Left lobe of liver (tissue), 2 donors: ENCODE data around the gene ZYG11A. TPM values are rescaled to one million over a fixed set of nuclear protein-coding genes. Genes with fewer than 3 reads are reported as not detected.
A peak's percentile ranks its signal among the peaks of the same experiment; 100 is the strongest.
"Not testable (repeated sequence)": the region's sequence is repeated elsewhere in the genome, so short reads cannot be mapped to it uniquely, and the experiment has no call there.

Experiments used
- ATAC-seq: fragments of 200-7000 bp; cut with Tn5 transposase; one replicate; pipeline ENCODE4 v1.9.1; 2020; ENCODE audit warnings: mild to moderate bottlenecking, moderate library complexity
- DNase-seq: peaks from one replicate; pipeline ENCODE4 v3.0.0-alpha.2; 2020; ENCODE audit warnings: low spot score
- total RNA-seq: library from RNA; stranded (reverse); gene quantifications from one replicate; pipeline ENCODE4 v1.2.1, GENCODE V29; 2021
- donor health status: DM: no; HTN: no; CAD: no; lungs with moderate emphysema.
- donor health status: DM: no; HTN: yes; CAD: no.

The ZYG11A gene
- total RNA-seq: 0.40 TPM

DNA sequence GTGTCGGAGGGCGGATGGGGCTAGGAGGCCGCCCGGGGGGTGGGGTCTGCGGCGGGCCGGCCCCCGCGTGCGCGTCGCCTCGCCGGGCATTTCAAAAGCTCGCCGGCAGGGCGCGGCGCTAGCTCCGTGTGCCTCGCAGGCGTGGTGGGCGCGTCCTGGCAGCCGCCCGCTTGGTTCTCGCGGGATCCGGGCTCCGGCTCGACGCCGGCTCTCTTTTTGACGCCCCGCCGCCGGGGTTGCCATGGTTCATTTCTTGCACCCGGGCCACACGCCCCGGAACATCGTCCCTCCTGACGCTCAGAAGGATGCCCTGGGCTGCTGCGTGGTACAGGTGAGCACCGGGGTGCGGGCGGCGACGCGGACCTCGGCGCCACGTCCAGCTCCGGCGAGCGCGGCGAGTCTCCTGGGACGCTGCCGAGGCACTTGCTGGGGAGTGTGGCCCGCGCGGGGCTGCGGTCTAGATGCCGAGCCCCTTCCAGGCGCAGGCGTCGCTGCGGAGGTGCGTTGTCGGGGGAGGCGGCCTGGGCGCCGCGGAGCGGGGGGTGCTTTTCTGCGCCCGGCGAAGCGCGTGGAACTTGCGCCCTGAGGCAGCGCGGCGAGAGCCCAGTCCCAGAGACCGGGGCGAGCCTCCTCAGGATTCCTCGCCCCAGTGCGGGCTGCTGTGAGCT lies at the start of gene ZYG11A:
Gene ZYG11A (plus strand): TSS at position 118 of the 668 bp plus-strand sequence. CDS start 124 bp downstream, at position 242.
- ATAC-seq (peak; percentile 93), DNase-seq (peak; percentile 68)

DNA sequence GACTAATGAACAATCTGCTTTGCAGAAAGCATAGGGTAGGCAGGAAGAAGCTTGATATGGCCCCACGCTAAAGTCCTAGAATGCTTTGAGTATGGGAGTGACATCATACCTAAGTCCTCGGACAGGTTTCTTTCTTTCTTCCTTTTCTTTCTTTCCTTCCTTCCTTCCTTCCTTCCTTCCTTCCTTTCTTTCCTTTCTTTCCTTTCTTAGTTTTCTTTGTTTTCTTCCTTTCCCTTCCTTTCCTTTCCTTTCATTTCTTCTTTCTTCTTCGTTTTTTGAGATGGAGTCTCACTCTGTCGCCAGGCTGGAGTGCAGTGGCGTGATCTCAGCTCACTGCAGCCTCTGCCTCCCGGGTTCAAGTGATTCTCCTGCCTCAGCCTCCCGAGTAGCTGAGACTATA lies 48.8 kb upstream of the ZYG11A start:
- not testable (repeated sequence) for ATAC-seq

DNA sequence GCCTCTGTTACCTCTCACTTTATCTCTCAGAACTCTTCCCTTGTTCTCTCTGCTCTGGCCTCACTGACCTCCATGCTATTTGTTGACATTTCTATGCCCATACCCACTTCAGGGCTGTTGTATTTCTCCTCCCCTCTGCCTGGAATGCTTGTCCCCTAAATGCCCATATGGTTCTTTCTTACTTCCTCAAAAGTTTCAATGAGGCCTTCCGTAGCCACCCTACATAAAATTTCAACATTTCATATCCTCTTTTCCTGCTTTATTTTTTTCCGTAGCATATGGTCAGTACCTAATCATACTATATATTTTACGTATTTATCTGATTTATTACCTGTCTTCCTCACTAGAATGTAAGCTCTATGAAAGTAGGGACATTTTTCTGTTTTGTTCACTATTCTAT lies 47.1 kb upstream of the ZYG11A start:
- no peak for ATAC-seq
- no peak for DNase-seq

More for the DNA sequence above, 48.8 kb upstream of the ZYG11A start:
- DNase-seq: not testable (repeated sequence)

DNA sequence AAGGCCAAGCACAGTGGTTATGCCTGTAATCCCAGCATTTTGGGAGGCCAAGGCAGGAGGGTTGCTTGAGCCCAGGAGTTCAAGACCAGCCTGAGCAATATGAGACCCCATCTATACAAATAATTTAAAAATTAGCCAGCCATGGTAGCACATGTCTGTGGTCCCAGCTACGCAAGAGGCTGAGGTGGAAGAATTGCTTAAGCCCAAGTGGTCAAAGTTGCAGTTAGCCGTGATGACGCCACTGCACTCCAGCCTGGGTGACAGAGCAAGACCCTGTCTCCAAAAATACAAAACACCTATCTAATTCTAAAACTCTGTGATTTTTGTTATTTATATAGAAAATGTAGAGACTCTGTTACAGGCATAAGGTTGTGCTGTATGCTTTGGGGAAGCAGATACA lies 44.2 kb upstream of the ZYG11A start:
- ATAC-seq: no peak
- no peak for DNase-seq

DNA sequence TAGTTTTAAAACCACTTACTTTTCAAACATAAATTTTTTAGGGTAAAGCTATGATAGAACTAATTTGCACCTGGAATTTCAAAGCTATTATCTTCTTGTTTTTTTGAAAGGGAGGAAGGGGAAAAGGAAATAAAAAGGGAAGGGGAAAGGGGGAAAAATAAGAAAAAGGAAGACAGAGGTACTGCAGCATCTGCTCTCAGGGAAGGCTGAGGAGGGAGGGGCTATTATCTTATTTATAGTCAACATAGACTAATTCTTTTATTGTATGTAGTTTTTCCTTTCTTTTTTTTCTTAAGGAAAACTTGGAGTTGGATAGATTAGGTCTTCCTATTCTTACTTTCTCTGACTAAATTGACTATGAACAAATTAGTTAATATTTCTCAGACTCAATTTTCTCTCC lies 41.5 kb upstream of the ZYG11A start:
- ATAC-seq: no peak
- no peak for DNase-seq

DNA sequence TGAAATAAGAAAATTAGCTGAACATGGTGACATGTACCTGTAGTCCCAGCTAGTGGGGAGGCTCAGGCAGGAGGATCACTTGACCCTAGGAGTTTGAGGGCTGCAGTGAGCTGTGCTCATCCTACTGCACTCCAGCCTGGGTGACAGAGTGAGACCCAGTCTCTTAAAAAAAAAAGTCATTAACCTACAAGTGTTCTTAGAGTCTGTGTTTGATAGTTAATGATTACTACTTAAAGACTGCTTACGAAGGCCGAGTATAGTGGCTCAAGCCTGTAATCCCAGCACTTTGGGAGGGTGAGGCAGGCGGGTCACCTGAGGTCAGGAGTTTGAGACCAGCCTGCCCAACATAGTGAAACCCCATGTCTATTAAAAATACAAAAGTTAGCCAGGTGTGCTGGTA lies 38.5 kb upstream of the ZYG11A start:
- not testable (repeated sequence) for ATAC-seq, DNase-seq

DNA sequence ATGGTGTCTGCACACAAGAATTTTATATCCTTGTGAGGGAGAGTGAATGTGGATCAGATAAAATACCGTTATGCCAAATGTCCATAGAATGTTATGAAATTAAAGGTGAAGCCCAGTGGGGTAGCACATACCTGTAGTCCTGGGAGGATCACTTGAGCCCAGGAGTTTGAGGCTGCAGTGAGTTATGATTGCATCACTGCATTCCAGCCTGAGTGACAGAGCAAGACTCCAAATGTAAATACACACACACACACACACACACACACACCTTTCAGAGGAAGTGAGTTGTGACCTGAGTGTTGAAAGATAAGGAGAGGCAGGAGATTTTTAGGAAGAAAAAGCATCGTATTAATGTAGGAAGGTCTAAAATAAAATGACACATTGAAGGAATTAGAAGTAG lies 28.1 kb upstream of the ZYG11A start:
- ATAC-seq: peak; percentile 57

DNA sequence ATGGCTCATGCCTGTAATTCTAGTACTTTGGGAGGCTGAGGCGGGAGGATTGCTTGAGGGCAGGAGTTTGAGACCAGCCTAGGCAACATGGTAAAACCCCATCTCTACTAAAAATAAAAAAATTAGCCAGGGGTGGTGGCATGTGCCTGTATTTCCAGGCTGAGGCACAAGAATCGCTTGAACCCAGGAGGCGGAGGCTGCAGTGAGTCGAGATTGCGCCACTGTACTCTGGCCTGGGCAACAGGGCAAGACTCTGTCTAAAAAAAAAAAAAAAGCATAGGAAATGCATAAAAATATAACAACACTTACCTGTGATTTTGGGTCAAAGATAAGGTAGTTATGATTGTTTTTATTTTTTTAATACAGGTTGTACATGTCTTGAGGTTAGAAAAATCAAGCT lies 21.7 kb upstream of the ZYG11A start:
- DNase-seq (peak; percentile 67), ATAC-seq (peak; percentile 86)

More for the DNA sequence above, 28.1 kb upstream of the ZYG11A start:
- no peak for DNase-seq

DNA sequence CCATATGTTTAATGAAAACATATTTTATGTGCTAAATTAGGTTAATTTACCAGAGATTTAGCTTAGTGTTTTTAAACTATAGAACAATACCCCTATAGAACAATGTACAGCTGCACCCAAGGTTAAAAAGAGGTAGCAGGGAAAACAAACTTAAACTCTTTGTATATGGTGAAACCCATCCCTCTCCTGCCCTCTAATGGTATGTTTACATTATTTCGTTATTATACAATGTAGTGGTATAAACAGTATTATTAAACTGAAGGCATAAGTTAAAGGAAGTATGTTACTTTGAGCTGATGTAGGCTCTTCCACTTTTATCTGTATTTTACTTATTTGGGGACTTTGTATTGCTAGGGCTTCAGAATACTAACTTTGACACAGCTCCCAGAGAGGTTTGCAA lies 16.7 kb upstream of the ZYG11A start:
- ATAC-seq (no peak), DNase-seq (no peak)

DNA sequence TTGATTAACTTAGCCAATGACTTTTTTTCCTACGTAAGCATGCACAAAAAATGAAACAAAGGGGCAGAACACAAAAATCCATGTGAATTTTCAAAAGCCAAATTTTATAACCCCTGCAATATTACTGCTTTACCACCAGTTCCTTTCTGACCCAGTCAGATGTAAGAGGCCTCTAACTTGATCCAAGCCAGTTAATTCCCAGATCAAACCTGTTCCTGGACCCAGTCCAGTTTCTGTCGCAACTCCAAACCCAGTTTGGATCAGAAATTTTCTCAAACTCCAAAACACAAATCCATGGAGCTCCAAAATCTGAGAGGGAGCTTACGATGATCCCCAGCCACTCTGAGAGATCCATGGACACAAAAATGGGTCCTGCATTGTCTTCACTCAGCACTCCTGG lies 7.8 kb upstream of the ZYG11A start:
- DNase-seq: peak; percentile 76
- peak; percentile 64 for ATAC-seq

DNA sequence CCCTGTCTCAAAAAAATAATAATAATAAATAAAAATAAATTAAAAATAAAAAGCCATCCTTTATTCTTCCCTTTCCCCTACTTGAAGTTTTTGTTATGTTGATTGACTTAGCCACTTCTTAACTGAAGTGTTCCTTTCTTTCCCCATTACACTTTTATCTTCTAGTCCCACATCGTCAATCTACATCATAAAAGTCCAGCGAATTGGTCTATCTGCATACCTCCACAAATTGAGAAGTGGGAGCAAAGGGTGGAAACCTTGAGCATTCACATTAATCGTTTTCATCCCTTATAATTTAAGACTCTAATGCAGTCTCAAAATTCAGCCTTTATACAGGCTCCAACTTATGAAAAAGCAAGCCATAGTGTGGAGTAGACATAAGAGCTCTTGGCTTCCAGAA lies 6.5 kb upstream of the ZYG11A start:
- ATAC-seq (no peak), DNase-seq (no peak)

DNA sequence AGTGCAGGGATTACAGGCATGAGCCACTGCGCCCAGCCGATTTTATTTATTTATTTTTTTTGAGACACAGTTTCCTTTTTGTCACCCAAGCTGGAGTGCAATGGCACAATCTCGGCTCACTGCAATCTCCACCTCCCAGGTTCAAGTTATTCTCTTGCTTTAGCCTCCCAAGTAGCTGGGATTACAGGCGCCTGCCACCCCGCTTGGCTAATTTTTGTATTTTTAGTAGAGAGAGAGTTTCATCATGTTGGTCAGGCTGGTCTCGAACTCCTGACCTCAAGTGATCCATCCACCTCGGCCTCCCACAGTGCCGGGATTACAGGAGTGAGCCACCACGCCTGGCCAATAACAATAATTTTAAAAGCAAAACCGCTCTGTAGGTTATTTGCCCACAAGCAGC lies 3.4 kb upstream of the ZYG11A start:
- ATAC-seq: not testable (repeated sequence)

DNA sequence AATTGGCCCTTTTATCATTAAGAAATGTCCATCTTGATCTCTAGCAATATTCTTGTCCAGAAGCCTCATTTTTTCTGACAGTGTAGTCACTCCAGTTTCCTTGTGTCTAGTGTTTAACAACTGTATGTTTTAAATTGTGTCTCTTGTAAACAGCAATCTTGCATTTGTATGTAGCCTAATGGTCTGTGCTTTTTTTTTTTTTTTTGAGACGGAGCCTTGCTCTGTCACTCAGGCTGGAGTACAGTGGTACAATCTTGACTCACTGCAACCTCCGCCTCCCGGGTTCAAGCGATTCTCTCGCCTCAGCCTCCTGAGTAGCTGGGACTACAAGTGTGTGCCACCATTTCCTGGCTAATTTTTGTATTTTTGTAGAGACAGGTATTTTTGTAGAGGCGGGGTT lies 2.6 kb downstream of the ZYG11A start:
- not testable (repeated sequence) for ATAC-seq, DNase-seq

More for the DNA sequence above, 3.4 kb upstream of the ZYG11A start:
- not testable (repeated sequence) for DNase-seq

DNA sequence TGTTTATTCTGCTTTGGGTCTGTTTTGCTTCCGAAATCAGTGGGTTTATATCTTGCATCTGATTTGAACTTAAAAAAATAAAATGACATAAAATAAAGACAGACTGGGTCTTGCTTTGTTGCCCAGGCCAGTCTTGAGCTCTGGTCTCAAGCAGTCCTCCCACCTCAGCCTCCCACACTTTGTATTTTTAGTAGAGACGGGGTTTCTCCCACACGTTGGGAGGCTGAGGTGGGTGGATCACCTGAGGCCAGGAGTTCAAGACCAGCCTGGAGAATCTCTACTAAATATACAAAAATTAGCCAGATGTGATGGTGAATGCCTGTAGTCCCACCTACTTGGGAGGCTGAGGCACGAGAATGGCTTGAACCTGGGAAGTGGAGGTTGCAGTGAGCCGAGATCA lies 5.9 kb downstream of the ZYG11A start:
- DNase-seq (no peak), ATAC-seq (no peak)

DNA sequence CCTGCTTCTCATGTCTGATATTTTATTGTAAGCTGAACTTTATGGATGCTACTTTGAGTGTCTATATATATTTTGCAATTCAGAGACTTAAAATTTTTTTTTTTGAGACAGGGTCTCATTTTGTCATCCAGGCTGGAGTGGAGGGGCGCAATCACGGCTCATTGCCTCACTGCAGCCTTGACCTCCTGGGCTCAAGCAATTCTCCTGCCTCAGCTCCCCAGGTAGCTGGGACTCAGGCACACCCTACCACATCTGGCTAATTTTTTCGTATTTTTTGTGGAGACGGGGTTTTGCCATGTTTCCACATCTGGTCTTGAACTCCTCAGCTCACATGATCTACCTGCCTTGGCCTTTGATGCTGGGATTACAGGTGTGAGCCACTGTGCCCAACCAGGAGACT lies 8.4 kb downstream of the ZYG11A start:
- DNase-seq (no peak), ATAC-seq (no peak)

DNA sequence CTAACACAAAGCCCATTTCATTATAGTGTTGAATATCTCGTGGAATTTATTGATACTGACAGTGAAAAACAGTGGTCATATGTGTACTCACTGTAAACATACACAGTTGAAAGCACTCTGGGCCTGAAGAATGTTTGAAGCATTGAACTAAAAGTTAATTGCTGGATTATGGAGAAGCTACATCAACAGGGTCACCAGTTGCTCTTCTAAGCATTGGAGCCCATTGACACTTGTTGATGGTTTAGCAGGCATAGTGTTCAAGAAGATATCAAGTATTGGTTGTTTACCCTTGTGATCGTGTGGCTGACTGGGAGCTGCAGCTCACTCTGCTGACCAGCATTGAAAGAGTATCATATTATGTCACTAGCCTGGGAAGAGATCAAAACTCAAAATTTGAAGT lies 10.3 kb downstream of the ZYG11A start:
- DNase-seq (no peak), ATAC-seq (no peak)

DNA sequence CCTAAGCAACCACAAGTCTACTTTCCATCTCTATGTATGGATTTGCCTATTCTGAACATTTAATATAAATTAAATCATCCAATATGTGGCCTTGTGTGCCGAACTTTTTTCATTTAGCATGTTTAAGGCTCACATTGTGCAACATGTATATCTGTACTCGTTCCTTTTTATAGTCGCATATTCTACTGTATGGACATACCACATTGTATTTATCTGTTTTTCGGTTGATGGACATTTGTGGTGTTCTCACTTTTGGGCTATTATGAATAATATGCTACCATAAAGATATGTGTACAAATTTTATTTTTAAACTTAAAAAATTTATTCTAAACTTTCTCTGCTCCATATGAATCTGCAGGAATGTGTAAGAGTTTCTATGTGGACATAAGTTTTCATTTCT lies 13.0 kb downstream of the ZYG11A start:
- DNase-seq: no peak
- no peak for ATAC-seq

DNA sequence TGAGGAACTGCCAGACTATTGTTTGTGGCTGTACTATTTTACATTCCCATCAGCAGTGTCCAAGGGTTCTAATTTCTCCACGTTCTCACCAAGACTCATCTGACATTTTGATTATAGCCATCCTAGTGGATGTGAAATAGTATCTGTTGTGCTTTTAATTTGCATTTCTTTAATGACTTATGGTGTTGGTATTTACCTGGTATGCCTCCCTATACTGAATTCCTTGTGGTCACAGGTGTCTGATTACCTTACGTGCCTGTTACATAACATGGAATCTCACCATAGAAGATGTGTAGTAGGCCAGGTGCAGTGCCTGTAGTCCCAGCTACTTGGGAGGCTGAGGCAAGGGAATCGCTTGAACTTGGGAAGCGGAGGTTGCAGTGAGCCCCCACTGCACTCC lies 13.5 kb downstream of the ZYG11A start:
- ATAC-seq: no peak
- DNase-seq: no peak

DNA sequence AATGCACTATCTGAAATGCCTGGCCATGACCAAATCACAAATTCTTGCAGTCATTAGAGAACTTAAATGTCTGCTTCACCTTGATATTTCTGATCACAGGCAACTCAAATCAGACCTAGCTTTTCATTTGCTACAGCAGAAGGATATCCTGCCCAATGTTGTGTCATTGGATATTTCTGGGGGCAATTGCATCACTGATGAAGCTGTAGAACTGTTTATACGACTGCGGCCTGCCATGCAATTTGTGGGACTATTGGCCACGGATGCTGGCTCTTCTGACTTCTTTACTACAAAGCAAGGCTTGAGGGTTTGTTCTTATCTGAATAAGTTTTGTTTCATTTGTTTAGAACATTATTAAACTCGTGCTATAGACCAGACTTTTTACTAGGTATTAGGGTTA lies 14.9 kb downstream of the ZYG11A start:
- ATAC-seq (no peak), DNase-seq (no peak)

DNA sequence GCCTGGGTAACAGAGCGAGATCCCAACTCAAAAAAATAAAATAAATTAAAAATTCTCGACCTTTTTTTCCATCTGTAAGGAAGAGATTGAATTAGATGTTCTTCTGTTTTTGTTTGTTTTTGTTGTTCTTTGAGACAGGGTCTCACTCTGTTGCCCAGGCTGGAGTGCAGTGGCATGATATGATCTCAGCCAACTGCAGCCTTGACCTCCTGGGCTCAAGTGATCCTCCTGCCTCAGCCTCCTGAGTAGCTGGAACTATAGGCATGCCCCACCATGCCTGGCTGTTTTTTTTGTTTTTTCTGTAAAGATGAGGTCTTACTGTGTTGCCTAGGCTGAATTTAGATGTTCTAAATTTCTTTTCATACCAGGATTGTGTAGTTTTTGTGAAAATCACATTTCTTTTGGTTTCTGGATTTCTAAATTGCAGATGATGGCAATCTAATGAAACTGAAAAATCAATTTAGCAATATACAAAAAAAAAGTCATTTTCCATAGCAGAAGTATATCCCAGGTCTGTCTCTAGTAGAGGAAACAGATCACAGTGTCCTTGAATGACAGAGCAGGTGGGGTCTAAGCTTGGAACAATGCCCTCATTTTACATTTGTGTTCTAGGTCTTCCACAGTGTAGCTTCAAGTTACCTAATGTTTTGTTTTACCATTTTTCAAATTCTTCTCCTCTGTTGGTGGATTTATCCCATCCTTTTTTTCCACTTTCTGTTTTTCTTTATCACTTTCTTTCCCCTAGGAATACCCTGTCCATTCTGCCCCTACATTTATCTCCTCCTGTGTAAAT lies 20.3 kb downstream of the ZYG11A start:
- ATAC-seq (no peak), DNase-seq (no peak)

DNA sequence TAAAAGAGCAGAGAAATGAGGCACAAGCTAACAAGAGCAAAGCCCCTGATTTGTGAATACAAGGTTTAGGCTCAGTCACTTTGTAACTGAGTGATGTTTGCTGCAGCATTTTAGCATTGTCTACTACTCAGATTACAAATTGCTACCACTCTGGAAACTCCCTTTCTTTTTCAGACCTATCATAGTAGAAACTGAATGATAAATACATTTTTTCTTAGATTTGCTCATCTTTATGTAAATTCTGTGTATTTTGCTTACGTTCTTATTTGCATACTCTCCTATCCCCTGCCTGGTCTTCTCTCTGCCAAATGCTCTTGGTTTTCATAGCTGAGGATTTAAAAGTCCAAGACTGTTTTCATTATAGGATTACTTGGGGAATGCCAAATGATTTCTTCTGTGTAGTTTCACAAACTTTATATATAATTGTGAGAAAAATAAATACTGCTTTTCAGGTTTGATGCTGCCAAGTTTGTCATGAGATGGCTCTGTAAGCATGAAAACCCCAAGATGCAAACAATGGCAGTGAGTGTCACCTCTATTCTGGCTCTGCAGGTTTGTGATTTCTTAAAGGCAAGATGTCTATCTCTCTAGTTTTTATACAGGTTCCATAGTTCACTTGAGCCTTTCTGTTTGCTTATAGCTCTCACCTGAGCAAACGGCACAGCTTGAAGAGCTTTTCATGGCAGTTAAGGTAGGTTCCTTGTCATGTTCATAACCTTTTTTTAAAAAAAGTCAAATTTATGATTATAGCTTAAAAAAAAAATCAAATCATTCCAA lies 24.7 kb downstream of the ZYG11A start:
- ATAC-seq (no peak), DNase-seq (no peak)

DNA sequence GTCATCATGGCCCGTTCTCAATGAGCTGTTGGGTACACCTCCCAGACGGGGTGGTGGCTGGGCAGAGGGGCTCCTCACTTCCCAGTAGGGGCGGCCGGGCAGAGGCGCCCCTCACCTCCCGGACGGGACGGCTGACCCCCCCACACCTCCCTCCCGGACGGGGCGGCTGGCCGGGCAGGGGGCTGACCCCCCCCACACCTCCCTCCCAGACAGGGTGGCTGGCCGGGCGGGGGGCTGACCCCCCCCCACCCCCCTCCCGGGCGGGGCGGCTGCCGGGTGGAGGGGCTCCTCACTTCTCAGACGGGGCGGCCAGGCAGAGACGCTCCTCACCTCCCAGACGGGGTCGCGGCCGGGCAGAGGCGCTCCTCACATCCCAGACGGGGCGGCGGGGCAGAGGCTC lies 27.2 kb downstream of the ZYG11A start:
- not testable (repeated sequence) for ATAC-seq, DNase-seq
